H9 (cell line): ENCODE measurements around the gene AIF1L. TPM values are rescaled to one million over a fixed set of nuclear protein-coding genes. Genes with fewer than 3 reads are reported as not detected.

Experiments
- DNase-seq: peaks from one replicate; pipeline ENCODE4 v3.0.0-alpha.2; 2017
- H2AFZ ChIP-seq: one replicate; pipeline ENCODE4 v1.6.1; 2013; ENCODE audit warnings: mild to moderate bottlenecking, low read length, control low read depth, moderate library complexity
- H2AK5ac ChIP-seq: 2 replicates; pipeline ENCODE4 v1.6.1; 2013; ENCODE audit warnings: low read length, control low read depth, mixed read lengths; ENCODE audit not compliant: insufficient read length
- H2BK120ac ChIP-seq: one replicate; pipeline ENCODE4 v1.6.1; 2013; ENCODE audit warnings: low read depth, mild to moderate bottlenecking, low read length, control low read depth, inconsistent platforms; ENCODE audit not compliant: poor library complexity, severe bottlenecking
- H2BK12ac ChIP-seq: 2 replicates; pipeline ENCODE4 v1.6.1; 2013; ENCODE audit warnings: low read length, control low read depth, mixed read lengths, low read depth; ENCODE audit not compliant: insufficient read length
- H2BK15ac ChIP-seq: 2 replicates; pipeline ENCODE4 v1.6.1; 2013; ENCODE audit warnings: low read depth, low read length, control low read depth
- H2BK20ac ChIP-seq: one replicate; pipeline ENCODE4 v1.6.1; 2013; ENCODE audit warnings: low read depth, mild to moderate bottlenecking, low read length, control low read depth, inconsistent platforms; ENCODE audit not compliant: poor library complexity, severe bottlenecking
- H2BK5ac ChIP-seq: 2 replicates; pipeline ENCODE4 v1.6.1; 2013; ENCODE audit warnings: low read length, control low read depth, mixed read lengths; ENCODE audit not compliant: insufficient read length
- H3K14ac ChIP-seq: 2 replicates; pipeline ENCODE4 v1.6.1; 2013; ENCODE audit warnings: low read length, control low read depth; ENCODE audit not compliant: insufficient read depth
- H3K18ac ChIP-seq: 2 replicates; pipeline ENCODE4 v1.6.1; 2013; ENCODE audit warnings: low read depth, mild to moderate bottlenecking, mixed read lengths, low read length, control low read depth; ENCODE audit not compliant: insufficient read length
- H3K23ac ChIP-seq: 2 replicates; pipeline ENCODE4 v1.6.1; 2013; ENCODE audit warnings: low read length, control low read depth, mixed read lengths, low read depth; ENCODE audit not compliant: insufficient read length
- H3K23me2 ChIP-seq: 2 replicates; pipeline ENCODE4 v1.6.1; 2013; ENCODE audit warnings: low read depth, mild to moderate bottlenecking, mixed read lengths, low read length, control low read depth; ENCODE audit not compliant: insufficient read length, poor library complexity, severe bottlenecking
- H3K27ac ChIP-seq: 2 replicates; pipeline ENCODE4 v1.5.1; 2013; ENCODE audit warnings: low read length, control low read depth, mixed read lengths, low read depth; ENCODE audit not compliant: insufficient read length
- H3K27me3 ChIP-seq: 2 replicates; pipeline ENCODE4 v1.6.1; 2013; ENCODE audit warnings: low read length, control low read depth, inconsistent platforms; ENCODE audit not compliant: insufficient read depth
- H3K4ac ChIP-seq: 2 replicates; pipeline ENCODE4 v1.6.1; 2013; ENCODE audit warnings: low read depth, mild to moderate bottlenecking, control low read depth, inconsistent platforms, low read length, moderate library complexity
- H3K4me1 ChIP-seq: 2 replicates; pipeline ENCODE4 v1.6.1; 2013; ENCODE audit warnings: low read length, control low read depth, inconsistent platforms; ENCODE audit not compliant: insufficient read depth
- H3K4me2 ChIP-seq: 2 replicates; pipeline ENCODE4 v1.6.1; 2013; ENCODE audit warnings: low read length, control low read depth, mixed read lengths; ENCODE audit not compliant: insufficient read length, insufficient read depth
- H3K56ac ChIP-seq: 2 replicates; pipeline ENCODE4 v1.6.1; 2013; ENCODE audit warnings: low read depth, mild to moderate bottlenecking, mixed read lengths, low read length, control low read depth; ENCODE audit not compliant: insufficient read length
- H3K79me1 ChIP-seq: 2 replicates; pipeline ENCODE4 v1.6.1; 2013; ENCODE audit warnings: low read depth, mild to moderate bottlenecking, moderate library complexity, low read length, control low read depth, inconsistent platforms; ENCODE audit not compliant: insufficient read depth, poor library complexity, severe bottlenecking
- H3K79me2 ChIP-seq: 2 replicates; pipeline ENCODE4 v1.6.1; 2013; ENCODE audit warnings: low read length, control low read depth, inconsistent platforms; ENCODE audit not compliant: insufficient read depth
- H3K9ac ChIP-seq: 2 replicates; pipeline ENCODE4 v1.6.1; 2013; ENCODE audit warnings: low read length, control low read depth, mixed read lengths; ENCODE audit not compliant: insufficient read length; ENCODE audit errors: extremely low read depth
- H3K9me3 ChIP-seq: one replicate; pipeline ENCODE4 v1.6.1; 2013; ENCODE audit warnings: low read depth, low read length, inconsistent platforms; ENCODE audit not compliant: control insufficient read depth
- H3T11ph ChIP-seq: one replicate; pipeline ENCODE4 v1.6.1; 2013; ENCODE audit warnings: mild to moderate bottlenecking, low read length, control low read depth, inconsistent platforms
- H4K20me1 ChIP-seq: one replicate; pipeline ENCODE4 v1.6.1; 2013; ENCODE audit not compliant: control insufficient read depth, insufficient read length, insufficient read depth
- H4K5ac ChIP-seq: 2 replicates; pipeline ENCODE4 v1.6.1; 2013; ENCODE audit warnings: low read depth, mild to moderate bottlenecking, mixed read lengths, low read length, control low read depth; ENCODE audit not compliant: insufficient read length
- H4K8ac ChIP-seq: replicated peaks from 2 replicates; pipeline ENCODE4 v1.6.1; 2013; ENCODE audit warnings: low read length, control low read depth, mixed read lengths, low read depth; ENCODE audit not compliant: insufficient read length
- H4K91ac ChIP-seq: 2 replicates; pipeline ENCODE4 v1.6.1; 2013; ENCODE audit warnings: low read depth, mild to moderate bottlenecking, moderate library complexity, mixed read lengths, low read length, control low read depth; ENCODE audit not compliant: insufficient read length
- H3K27ac Mint-ChIP-seq, 3 experiments: 2 replicates in 2 of 3; 3 replicates in 1 of 3; pipeline ENCODE4 v1.8.0; 2020 to 2021; ENCODE audit warnings: mixed read lengths in 3 of 3, mild to moderate bottlenecking in 1 of 3, moderate library complexity in 1 of 3
- H3K27me3 Mint-ChIP-seq: 2 replicates; pipeline ENCODE4 v1.8.0; 2021; ENCODE audit warnings: low read depth, mild to moderate bottlenecking, moderate library complexity, mixed read lengths
- H3K36me3 Mint-ChIP-seq, 3 experiments: 2 replicates in 2 of 3; 3 replicates in 1 of 3; pipeline ENCODE4 v1.8.0; 2020 to 2021; ENCODE audit warnings: low read depth in 3 of 3, mixed read lengths in 3 of 3; ENCODE audit not compliant: insufficient read depth in 1 of 3
- H3K4me1 Mint-ChIP-seq, 2 experiments: 2 replicates each; pipeline ENCODE4 v1.8.0; 2020; ENCODE audit warnings: mixed read lengths in 2 of 2
- H3K4me3 Mint-ChIP-seq, 2 experiments: 2 replicates in 1 of 2; 3 replicates in 1 of 2; pipeline ENCODE4 v1.8.0; 2020 to 2021; ENCODE audit warnings: mild to moderate bottlenecking in 2 of 2, mixed read lengths in 2 of 2, moderate library complexity in 1 of 2
- H3K9me3 Mint-ChIP-seq, 2 experiments: 2 replicates in 1 of 2; 3 replicates in 1 of 2; pipeline ENCODE4 v1.8.0; 2020; ENCODE audit warnings: mild to moderate bottlenecking in 2 of 2, mixed read lengths in 2 of 2, moderate library complexity in 1 of 2
- WGBS: extraction: QIAGEN DNeasy Blood & Tissue Kit; methylation state at CpG from one replicate; pipeline ENCODE4 v1.1.7; 2013; ENCODE audit warnings: missing lambda C conversion rate, low lambda C conversion rate, mixed read lengths; ENCODE audit not compliant: insufficient read length; ENCODE audit errors: extremely low coverage; 5-methylcytosine and 5-hydroxymethylcytosine counted together
- total RNA-seq: library from RNA; stranded (reverse); gene quantifications from 2 replicates; pipeline ENCODE4 v1.2.1, GENCODE V29; 2021
- TF ChIP-seq, protein P1 (sequence below): fragments of 200-600 bp; sonication (generic); conservative IDR thresholded peaks from 3 replicates; pipeline ENCODE4 v1.8.0; 2021; ENCODE audit warnings: antibody characterized with exemption, mild to moderate bottlenecking

The AIF1L gene
- total RNA-seq, 1 experiment from 2014 or later = 122 TPM

- Mint-ChIP-seq H3K36me3 (peaks cover 40 to 70% (median 56%) of the 10 kb centered on the region in 3 experiments), H3K4me3 (no peak overlapping the region; a peak in 1 of 5 replicates)
Observed at GRCh38 chr9:131112374-131113154, 16.2 kb downstream of the AIF1L start.

More at GRCh38 chr9:131112374-131113154, 16.2 kb downstream of the AIF1L start:
- no peak overlapping the region for H4K91ac ChIP-seq
- H3K79me2 ChIP-seq = no peaks in the 10 kb centered on the region
- no peak overlapping the region for H2BK120ac ChIP-seq
- Mint-ChIP-seq H3K4me1 (peaks cover 23 to 31% of the 10 kb centered on the region in 2 experiments), H3K27me3 (no peaks in the 10 kb centered on the region), H3K9me3 (no peaks in the 10 kb centered on the region), H3K27ac (peak overlapping the region; percentile 92 to 98 (median 96))
- H2BK5ac ChIP-seq = no peak overlapping the region
- H3K18ac ChIP-seq = no peak overlapping the region
- H3K23ac ChIP-seq = no peak overlapping the region
- no peak overlapping the region for H2BK12ac ChIP-seq
- H3K4ac ChIP-seq = no peak overlapping the region
- no peak overlapping the region for H3K4me2 ChIP-seq
- H3T11ph ChIP-seq = no peak overlapping the region
- no peak overlapping the region for H4K8ac ChIP-seq
- H3K4me1 ChIP-seq = no peaks in the 10 kb centered on the region
- no peak overlapping the region for H2AK5ac ChIP-seq
- no peak overlapping the region for H2BK15ac ChIP-seq
- no peak overlapping the region for H3K9ac ChIP-seq
- H3K56ac ChIP-seq = no peak overlapping the region
- H3K27me3 ChIP-seq = no peaks in the 10 kb centered on the region
- H3K9me3 ChIP-seq = no peaks in the 10 kb centered on the region
- H4K20me1 ChIP-seq = no peaks in the 10 kb centered on the region
- no peak overlapping the region for H2AFZ ChIP-seq
- H3K27ac ChIP-seq = no peak overlapping the region
- no peaks in the 10 kb centered on the region for H3K23me2 ChIP-seq
- no peaks in the 10 kb centered on the region for H3K79me1 ChIP-seq
- no peak overlapping the region for H2BK20ac ChIP-seq
- no peak overlapping the region for H4K5ac ChIP-seq
- no peak overlapping the region for H3K14ac ChIP-seq
- no peak for DNase-seq
- TF ChIP-seq, protein P1, sequence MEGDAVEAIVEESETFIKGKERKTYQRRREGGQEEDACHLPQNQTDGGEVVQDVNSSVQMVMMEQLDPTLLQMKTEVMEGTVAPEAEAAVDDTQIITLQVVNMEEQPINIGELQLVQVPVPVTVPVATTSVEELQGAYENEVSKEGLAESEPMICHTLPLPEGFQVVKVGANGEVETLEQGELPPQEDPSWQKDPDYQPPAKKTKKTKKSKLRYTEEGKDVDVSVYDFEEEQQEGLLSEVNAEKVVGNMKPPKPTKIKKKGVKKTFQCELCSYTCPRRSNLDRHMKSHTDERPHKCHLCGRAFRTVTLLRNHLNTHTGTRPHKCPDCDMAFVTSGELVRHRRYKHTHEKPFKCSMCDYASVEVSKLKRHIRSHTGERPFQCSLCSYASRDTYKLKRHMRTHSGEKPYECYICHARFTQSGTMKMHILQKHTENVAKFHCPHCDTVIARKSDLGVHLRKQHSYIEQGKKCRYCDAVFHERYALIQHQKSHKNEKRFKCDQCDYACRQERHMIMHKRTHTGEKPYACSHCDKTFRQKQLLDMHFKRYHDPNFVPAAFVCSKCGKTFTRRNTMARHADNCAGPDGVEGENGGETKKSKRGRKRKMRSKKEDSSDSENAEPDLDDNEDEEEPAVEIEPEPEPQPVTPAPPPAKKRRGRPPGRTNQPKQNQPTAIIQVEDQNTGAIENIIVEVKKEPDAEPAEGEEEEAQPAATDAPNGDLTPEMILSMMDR = no peak
- no CpG with 5 or more reads among the region's 23 CpGs for WGBS
